GM21423 (cell line): ENCODE data around the gene ADAMTS14.
A peak's percentile ranks its signal among the peaks of the same experiment; 100 is the strongest.
"Not testable (repeated sequence)": the region's sequence is repeated elsewhere in the genome, so short reads cannot be mapped to it uniquely, and the experiment has no call there.

Source experiments
- ATAC-seq: cut with Tn5 transposase; IDR thresholded peaks from one replicate; pipeline ENCODE4 v1.9.1; 2021; ENCODE audit warnings: mild to moderate bottlenecking, moderate library complexity; ENCODE audit not compliant: unreplicated experiment

Gene ADAMTS14

GRCh38 chr10:70652761-70653657 lies 19.3 kb upstream of the ADAMTS14 start:
- ATAC-seq, result no peak

GRCh38 chr10:70655316-70655715 lies 17.0 kb upstream of the ADAMTS14 start:
- ATAC-seq, result no peak

GRCh38 chr10:70656489-70656888 lies 15.8 kb upstream of the ADAMTS14 start:
- ATAC-seq, result peak; percentile 65

GRCh38 chr10:70657041-70657440 lies 15.3 kb upstream of the ADAMTS14 start:
- no peak for ATAC-seq

- no peak for ATAC-seq
Measured at GRCh38 chr10:70658582-70659136, 13.6 kb upstream of the ADAMTS14 start.

GRCh38 chr10:70659306-70659705 lies 13.0 kb upstream of the ADAMTS14 start:
- no peak for ATAC-seq

- no peak for ATAC-seq
Measured at GRCh38 chr10:70660722-70661121, 11.6 kb upstream of the ADAMTS14 start.

- ATAC-seq, result no peak
Measured at GRCh38 chr10:70661623-70662361, 10.5 kb upstream of the ADAMTS14 start.

- ATAC-seq, result no peak
Measured at GRCh38 chr10:70662362-70663220, 9.7 kb upstream of the ADAMTS14 start.

GRCh38 chr10:70663458-70664409 lies 8.6 kb upstream of the ADAMTS14 start:
- not testable (repeated sequence) for ATAC-seq

GRCh38 chr10:70664702-70665195 lies 7.6 kb upstream of the ADAMTS14 start:
- ATAC-seq, result no peak

- no peak for ATAC-seq
Measured at GRCh38 chr10:70666960-70667798, 5.1 kb upstream of the ADAMTS14 start.

- not testable (repeated sequence) for ATAC-seq
Measured at GRCh38 chr10:70667818-70668217, 4.5 kb upstream of the ADAMTS14 start.

GRCh38 chr10:70668454-70668970 lies 3.8 kb upstream of the ADAMTS14 start:
- no peak for ATAC-seq

- ATAC-seq, result no peak
Measured at GRCh38 chr10:70669015-70669414, 3.3 kb upstream of the ADAMTS14 start.

GRCh38 chr10:70669732-70670317 lies 2.5 kb upstream of the ADAMTS14 start:
- ATAC-seq, result no peak

GRCh38 chr10:70671619-70672164 lies 614 bp upstream of the ADAMTS14 start:
- no peak for ATAC-seq
